Activated naive CD8-positive, alpha-beta T cell treated with anti-CD3 and anti-CD28 coated beads, Interleukin-2, amount 50 U/mL, for 24 hours (primary cell): Measurements from ENCODE around the gene MFSD11.
A peak's percentile ranks its signal among the peaks of the same experiment; 100 is the strongest.
"Not testable (repeated sequence)": the region's sequence is repeated elsewhere in the genome, so short reads cannot be mapped to it uniquely, and the experiment has no call there.

ENCODE experiments used
- ATAC-seq: fragments of 150-1000 bp; cut with Tn5 transposase; one replicate; pipeline ENCODE4 v1.10.0; 2021
- DNase-seq: peaks from one replicate; pipeline ENCODE4 v3.0.0; 2021
- H3K27ac Mint-ChIP-seq: one replicate; pipeline ENCODE4 v1.8.0; 2021; ENCODE audit warnings: mild to moderate bottlenecking, mixed read lengths
- H3K27me3 Mint-ChIP-seq: one replicate; pipeline ENCODE4 v1.8.0; 2021; ENCODE audit warnings: mixed read lengths
- H3K36me3 Mint-ChIP-seq: one replicate; pipeline ENCODE4 v1.8.0; 2021; ENCODE audit warnings: low read depth, mixed read lengths
- H3K4me1 Mint-ChIP-seq: one replicate; pipeline ENCODE4 v1.8.0; 2021; ENCODE audit warnings: mixed read lengths
- H3K4me3 Mint-ChIP-seq: one replicate; pipeline ENCODE4 v1.8.0; 2021; ENCODE audit warnings: mild to moderate bottlenecking, moderate library complexity, mixed read lengths
- H3K9me3 Mint-ChIP-seq: one replicate; pipeline ENCODE4 v1.8.0; 2021; ENCODE audit warnings: mixed read lengths

MFSD11 gene

DNA sequence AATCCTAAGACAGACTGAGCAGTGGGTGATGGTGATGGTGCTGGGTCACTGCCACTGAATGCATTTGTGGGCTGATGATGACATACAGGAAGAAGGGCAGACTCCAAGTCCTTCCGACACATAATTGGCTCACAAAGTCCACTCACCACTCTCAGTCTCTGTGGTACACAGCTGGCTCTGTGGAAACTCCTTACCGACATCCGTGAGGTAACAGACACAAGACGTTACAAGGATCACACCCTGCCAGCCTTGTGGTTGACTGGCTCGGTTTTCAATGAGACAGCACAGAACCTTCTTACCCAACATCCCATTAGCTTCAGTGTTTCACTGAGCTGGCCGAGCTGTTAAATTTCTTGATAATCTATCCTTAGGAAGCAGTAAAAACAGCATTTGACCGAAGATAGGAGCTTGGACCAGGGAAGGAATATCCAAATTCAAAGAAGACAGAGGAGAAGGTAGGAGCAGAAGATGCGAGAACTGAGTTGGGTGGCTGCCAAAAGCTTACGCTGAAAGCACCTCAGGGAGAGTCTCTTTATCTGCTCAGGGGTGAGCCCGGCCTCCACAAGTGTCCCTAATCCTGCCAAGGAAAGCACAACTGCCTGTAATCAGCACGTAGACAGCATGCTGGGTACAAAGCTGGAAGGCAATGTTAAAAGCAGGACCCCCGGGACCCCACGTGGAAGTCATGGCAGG is 21.6 kb upstream of the MFSD11 start:
- peak; percentile 94 for ATAC-seq
- H3K27me3 Mint-ChIP-seq: no peaks in the 10 kb centered on the region

DNA sequence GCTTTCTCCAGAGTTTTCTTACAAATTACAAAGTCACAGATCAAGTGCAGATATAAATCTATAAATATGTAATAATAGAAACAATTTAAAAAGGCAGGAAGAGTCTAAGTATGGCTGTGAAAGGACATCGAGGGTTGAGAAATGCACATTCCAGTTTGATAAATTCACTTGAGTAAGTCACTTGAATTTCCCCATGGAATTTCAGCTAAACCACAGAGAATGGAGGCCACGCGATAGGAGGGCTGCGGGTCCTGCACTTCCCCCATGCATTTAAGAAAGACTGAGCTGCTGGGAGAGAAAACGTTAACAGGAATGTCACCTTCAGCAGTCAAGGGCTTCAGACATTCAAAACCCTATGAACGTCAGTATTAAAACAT is 21.1 kb upstream of the MFSD11 start:
- Mint-ChIP-seq H3K27me3 (no peaks in the 10 kb centered on the region), H3K4me1 (peaks cover 62% of the 10 kb centered on the region), H3K27ac (peak overlapping the region; percentile 90), H3K4me3 (peak overlapping the region; percentile 58), H3K36me3 (peaks cover 62% of the 10 kb centered on the region), H3K9me3 (no peaks in the 10 kb centered on the region)
- ATAC-seq: no peak
- no peak for DNase-seq

More for the DNA sequence above, 21.6 kb upstream of the MFSD11 start:
- Mint-ChIP-seq H3K27ac (peak overlapping the region; percentile 90), H3K4me3 (peak overlapping the region; percentile 58), H3K4me1 (peaks cover 59% of the 10 kb centered on the region), H3K9me3 (no peaks in the 10 kb centered on the region), H3K36me3 (peaks cover 57% of the 10 kb centered on the region)
- peak; percentile 66 for DNase-seq

DNA sequence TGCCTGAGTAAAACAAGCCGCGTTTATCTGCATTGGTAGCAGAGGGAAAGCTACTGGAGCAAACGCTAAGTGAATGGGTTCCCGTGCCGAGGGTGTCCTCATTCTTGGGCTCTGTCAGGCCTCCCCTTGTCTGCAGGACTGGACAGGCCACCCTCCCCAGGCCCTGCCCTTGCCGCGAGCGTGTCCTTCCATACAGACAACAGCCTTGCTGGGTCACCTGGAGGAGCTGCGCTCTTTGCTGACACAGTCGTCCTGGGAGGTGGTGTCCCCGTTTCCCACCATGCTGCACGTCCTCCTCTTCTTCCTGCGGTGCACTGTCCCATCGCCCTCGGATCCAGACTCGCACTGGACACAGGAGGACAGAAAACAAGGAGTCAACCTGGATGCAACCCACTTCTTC is 19.4 kb upstream of the MFSD11 start:
- Mint-ChIP-seq H3K27ac (no peak overlapping the region), H3K36me3 (peaks cover 72% of the 10 kb centered on the region), H3K4me3 (no peak overlapping the region), H3K4me1 (peaks cover 68% of the 10 kb centered on the region), H3K9me3 (no peaks in the 10 kb centered on the region), H3K27me3 (no peaks in the 10 kb centered on the region)
- no peak for DNase-seq
- no peak for ATAC-seq

DNA sequence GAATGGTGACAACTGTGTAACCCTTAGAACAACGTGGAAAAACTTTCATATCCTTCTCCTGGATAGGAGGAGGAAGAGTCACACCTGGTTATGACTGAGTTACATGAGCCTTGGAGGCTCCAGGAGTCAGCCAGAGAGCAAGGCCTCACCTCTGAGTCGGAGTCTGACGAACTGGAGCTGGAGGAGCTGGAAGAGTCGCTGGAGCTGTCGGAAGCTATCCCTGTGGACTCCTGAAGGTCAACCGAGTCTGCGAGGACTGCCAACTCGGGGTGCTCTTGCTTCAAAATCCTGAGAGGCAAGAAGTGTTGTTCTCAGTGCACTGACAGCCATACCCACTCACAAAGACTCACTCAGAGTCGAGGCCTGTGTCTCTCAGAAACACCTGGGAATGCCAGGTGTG is 17.7 kb upstream of the MFSD11 start:
- Mint-ChIP-seq H3K27me3 (no peaks in the 10 kb centered on the region), H3K36me3 (peaks cover 81% of the 10 kb centered on the region), H3K27ac (no peak overlapping the region), H3K9me3 (no peaks in the 10 kb centered on the region), H3K4me1 (peaks cover 67% of the 10 kb centered on the region), H3K4me3 (no peak overlapping the region)
- no peak for ATAC-seq
- no peak for DNase-seq

DNA sequence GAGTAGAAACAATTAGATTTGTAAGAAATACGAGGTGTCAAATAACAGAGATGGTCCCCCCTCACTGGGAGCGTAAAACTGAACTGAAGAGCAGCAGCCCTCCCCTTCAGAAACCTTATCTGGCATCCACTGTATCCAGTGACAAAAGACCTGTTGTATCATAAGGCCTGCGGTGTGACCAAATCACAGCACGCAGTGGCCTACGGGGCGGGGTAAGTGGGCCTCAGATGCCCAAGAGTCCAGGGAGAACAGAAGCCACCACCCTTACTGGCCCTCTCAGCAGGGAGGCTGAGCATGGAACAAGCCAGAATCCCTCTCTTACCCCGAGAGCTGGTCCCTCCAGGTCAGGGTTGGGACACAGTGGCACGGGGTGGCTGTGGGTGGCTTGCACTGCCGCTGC is 17.0 kb upstream of the MFSD11 start:
- no peak for DNase-seq
- Mint-ChIP-seq H3K4me1 (peaks cover 66% of the 10 kb centered on the region), H3K9me3 (no peaks in the 10 kb centered on the region), H3K36me3 (peaks cover 81% of the 10 kb centered on the region), H3K27ac (no peak overlapping the region), H3K4me3 (no peak overlapping the region), H3K27me3 (no peaks in the 10 kb centered on the region)
- ATAC-seq: no peak

DNA sequence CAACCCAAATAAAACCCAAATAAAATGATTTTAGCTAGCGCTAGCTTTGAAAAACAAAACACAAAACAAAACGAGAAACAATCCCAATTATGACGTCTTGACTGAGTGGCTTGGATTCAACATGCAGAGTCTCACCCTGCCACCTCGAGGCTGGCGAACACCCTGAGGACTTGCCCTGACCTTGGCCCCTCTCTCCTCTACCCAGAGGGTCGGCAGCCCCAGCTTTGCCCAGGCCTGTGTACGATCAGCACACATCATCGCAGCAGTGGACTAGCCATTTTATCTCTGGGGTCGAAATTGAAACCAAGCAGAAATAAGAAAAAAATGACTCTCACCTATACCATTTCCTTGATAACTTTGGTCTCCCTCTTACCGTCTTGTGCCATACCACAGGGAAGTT is 16.5 kb upstream of the MFSD11 start:
- no peak for ATAC-seq
- no peak overlapping the region for H3K27ac Mint-ChIP-seq

DNA sequence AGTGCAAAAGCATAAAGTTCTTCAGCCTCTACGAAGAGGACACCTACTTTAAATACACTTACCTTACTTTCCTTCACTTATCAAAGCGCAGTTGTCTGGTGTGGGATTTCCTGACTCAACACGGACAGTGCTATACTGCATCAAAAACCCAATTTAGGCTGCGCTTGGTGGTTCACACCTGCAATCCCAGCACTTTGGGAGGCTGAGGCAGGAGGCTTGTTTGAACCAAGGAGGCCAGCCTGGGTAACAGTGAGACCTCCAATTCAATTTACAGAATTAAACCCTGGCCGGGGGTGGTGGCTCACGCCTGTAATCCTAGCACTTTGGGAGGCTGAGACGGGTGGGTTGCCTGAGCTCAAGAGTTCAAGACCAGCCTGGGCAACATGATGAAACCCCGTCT is 15.6 kb upstream of the MFSD11 start:
- Mint-ChIP-seq H3K4me3 (no peak overlapping the region), H3K27me3 (no peaks in the 10 kb centered on the region), H3K27ac (peak overlapping the region; percentile 69), H3K4me1 (peaks cover 52% of the 10 kb centered on the region), H3K9me3 (no peaks in the 10 kb centered on the region), H3K36me3 (peaks cover 76% of the 10 kb centered on the region)
- DNase-seq (no peak), ATAC-seq (no peak)

More for the DNA sequence above, 16.5 kb upstream of the MFSD11 start:
- peaks cover 78% of the 10 kb centered on the region for H3K36me3 Mint-ChIP-seq
- H3K9me3 Mint-ChIP-seq: no peaks in the 10 kb centered on the region
- H3K27me3 Mint-ChIP-seq: no peaks in the 10 kb centered on the region
- H3K4me3 Mint-ChIP-seq: no peak overlapping the region
- no peak for DNase-seq
- peaks cover 61% of the 10 kb centered on the region for H3K4me1 Mint-ChIP-seq

DNA sequence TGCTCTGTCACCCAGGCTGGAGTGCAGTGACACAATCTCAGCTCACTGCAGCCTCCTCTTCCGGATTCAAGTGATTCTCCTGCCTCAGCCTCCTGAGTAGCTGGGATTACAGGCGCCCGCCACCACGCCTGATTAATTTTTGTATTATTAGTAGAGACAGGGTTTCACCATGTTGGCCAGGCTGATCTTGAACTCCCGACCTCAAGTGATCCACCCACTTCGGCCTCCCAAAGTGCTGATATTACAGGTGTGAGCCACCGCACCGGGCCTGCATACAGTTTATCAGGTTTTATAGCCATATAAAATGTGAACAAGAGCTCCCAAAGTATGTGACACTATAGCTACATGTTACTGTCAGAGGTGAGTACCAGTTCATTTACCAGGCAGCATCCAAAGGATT is 14.9 kb upstream of the MFSD11 start:
- H3K27me3 Mint-ChIP-seq, H3K4me3 Mint-ChIP-seq, H3K9me3 Mint-ChIP-seq, DNase-seq, ATAC-seq, H3K27ac Mint-ChIP-seq: not testable (repeated sequence)
- H3K36me3 Mint-ChIP-seq: peaks cover 81% of the 10 kb centered on the region
- H3K4me1 Mint-ChIP-seq: peaks cover 55% of the 10 kb centered on the region

DNA sequence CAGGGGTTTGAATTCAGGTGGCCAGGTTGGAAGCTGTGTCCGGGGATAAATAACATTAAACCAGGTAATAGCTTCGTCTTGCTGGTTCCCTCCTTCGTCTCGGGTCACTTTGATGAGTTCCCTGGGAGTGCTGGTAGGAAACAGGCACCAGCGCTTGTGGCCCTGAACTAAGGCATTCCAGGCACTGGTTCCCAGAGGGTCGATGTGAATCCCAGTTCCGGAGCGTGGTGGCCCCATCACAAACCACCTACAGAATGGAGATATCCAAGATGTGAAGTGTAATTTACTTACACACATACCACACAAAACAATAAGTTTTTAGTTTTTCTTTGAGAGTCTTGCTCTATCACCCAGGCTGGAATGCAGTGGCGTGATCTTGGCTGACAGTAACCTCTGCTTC is 14.1 kb upstream of the MFSD11 start:
- Mint-ChIP-seq H3K4me1 (peaks cover 57% of the 10 kb centered on the region), H3K4me3 (peak overlapping the region; percentile 96), H3K9me3 (no peaks in the 10 kb centered on the region), H3K27me3 (no peaks in the 10 kb centered on the region), H3K36me3 (peaks cover 74% of the 10 kb centered on the region), H3K27ac (no peak overlapping the region)
- no peak for DNase-seq
- ATAC-seq: no peak

DNA sequence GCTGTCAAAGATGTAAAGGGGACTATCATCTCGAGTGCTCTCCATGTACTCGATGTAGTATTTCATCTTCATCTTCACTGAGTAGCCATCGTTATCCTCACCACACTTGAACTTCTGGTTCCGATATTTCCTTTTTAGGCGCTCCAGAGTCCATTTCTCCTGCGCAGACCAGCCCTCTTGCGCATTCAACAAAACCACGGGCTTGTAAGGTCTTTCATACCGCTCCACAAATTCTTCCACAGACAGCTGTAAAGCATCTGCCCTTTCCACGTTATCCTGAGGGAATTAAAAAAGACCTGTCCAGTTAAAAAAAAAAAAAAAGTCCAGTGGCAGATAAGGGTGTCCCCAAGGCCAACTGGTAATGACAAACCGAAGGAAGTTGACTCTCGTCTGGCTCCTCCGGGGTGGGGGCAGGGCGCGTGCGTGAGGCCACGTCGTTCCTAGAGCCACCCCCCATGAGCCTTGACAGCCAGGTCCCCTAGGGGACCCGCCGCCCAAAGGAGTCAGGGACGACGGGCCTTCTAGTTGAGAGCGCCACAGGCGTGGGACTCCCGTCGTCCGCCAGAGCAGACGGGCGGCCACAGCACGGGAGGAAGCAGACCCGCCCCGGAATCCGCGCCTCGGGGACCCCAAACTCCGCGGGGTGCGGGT is 12.2 kb upstream of the MFSD11 start:
- Mint-ChIP-seq H3K4me1 (peaks cover 68% of the 10 kb centered on the region), H3K36me3 (peaks cover 71% of the 10 kb centered on the region), H3K27ac (peak overlapping the region; percentile 92), H3K27me3 (no peaks in the 10 kb centered on the region), H3K9me3 (no peaks in the 10 kb centered on the region), H3K4me3 (peak overlapping the region; percentile 96)
- ATAC-seq: peak; percentile 41
- peak; percentile 84 for DNase-seq

DNA sequence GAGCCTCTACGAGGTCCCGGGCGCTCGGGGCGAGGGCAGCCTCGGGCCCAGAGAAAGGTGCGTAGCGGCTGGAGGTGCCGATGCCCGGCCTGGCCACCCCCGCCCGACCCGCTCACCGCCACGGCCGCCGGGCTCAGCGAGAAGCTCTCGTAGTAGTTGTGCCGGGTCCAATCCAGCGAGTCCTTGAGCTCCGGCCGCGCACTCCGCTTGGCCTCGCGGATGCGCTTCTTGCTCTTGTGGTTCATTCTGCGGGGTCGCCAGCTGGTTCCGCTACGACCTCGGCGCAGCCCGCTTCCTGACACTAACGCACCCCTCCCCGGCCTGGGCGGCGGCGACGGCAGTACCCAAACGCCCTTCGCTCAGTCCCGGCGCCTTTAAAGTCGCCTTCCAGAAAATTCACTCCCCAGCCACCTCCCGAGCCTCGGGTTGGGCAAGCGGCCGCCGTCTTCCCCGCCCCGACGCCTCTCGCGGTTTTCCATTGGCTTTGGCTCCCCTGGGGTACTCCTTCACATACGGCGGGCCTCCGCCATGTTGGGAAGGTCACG is 11.6 kb upstream of the MFSD11 start, which contains the start of gene JMJD6:
Gene JMJD6 (minus strand): TSS at position 376 of the 545 bp plus-strand sequence. CDS start 131 bp downstream, at position 245.
- peak within 1 kb of the TSS; percentile 96 for H3K4me3 Mint-ChIP-seq
- peaks cover 69% of the 10 kb centered on the region for H3K36me3 Mint-ChIP-seq
- ATAC-seq (peak; percentile 89), DNase-seq (peak; percentile 94)
- peaks cover 66% of the 10 kb centered on the region for H3K4me1 Mint-ChIP-seq
- H3K27me3 Mint-ChIP-seq: no peaks in the 10 kb centered on the region
- H3K9me3 Mint-ChIP-seq: no peaks in the 10 kb centered on the region
- peak within 1 kb of the TSS; percentile 92 for H3K27ac Mint-ChIP-seq

DNA sequence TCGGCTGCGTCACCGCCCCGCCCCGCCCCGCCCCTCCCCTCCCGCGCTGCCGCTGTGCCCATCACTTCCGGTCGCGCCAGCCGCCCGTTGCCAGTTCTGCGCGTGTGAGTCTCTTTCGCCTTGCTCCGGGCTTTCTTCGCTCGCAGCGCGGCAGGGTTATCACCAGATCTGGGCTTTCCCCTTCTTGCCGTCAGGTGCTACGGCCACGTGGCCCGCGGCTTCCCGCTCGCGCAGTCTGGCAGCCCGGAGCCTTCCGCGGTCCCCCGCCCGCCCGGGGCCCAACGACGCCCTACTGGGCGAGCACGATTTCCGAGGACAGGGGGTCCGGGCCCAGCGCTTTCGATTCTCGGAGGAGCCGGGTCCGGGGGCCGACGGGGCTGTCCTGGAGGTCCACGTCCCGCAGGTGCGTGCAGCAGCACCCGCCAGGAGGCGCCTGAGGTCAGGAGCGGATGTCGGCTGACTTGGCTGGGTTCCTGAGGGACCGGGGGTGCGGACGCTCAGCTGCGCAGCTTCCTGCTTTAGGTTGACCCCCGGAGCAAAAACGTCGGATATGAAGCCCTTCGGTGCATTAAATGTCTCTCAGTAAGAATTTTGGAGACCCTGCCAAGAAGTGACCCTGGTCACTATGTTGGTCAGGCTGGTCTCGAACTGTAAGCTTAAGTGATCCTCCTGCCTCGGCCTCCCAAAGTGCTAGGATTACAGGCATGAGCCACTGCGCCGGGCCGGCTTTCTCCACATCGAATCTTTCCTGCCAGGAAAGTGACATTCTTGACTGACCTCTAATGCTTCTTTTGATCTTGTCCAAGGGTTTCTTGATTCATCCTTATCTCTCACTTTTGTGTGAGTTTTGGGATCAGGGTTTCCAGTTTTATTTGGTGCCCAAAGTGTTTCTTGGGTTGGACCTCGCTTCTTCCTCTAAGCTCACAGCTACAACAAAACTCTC is 10.9 kb upstream of the MFSD11 start, which contains the start of gene METTL23:
Gene METTL23 (plus strand): TSS at position 64 of the 943 bp plus-strand sequence. CDS start 2,872 bp downstream, outside the sequence.
- H3K36me3 Mint-ChIP-seq: peaks cover 68% of the 10 kb centered on the region
- peak within 1 kb of the TSS; percentile 96 for H3K4me3 Mint-ChIP-seq
- H3K27ac Mint-ChIP-seq: peak within 1 kb of the TSS; percentile 92

DNA sequence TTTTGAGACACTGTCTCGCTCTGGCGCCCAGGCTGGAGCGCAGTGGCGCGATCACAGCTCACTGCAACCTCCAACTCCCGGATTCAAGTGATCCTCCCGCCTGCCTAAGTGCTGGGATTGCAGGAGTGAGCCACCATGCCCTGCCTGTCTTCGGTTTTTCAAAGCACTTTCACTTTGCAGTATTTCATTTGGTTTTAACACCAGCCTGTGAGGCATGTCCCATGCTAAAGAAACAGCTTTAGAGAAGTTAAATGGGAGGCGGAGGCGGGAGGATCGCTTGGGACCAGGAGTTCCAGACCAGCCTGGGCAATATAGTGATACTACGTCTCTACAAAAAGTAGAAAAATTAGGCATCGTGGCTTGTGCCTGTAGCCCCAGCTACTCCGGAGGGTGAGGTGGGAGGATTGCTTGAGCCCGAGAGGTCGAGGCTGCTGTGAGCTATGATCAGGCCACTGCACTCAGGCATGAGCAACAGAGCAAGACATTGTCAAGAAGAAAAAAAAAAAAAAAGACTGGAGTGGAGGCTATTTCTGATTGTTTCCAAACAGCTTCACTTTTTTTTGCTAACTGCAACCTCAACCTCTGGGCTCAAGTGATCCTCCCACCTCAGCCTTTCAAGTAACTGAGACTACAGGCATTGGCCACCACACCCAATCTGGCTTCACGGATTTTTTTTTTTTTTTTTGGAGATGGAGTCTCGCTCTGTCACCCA is 10.0 kb upstream of the MFSD11 start:
- DNase-seq: no peak
- Mint-ChIP-seq H3K4me3 (peak overlapping the region; percentile 96), H3K36me3 (peaks cover 65% of the 10 kb centered on the region), H3K27ac (peak overlapping the region; percentile 92), H3K9me3 (no peaks in the 10 kb centered on the region), H3K27me3 (no peaks in the 10 kb centered on the region), H3K4me1 (peaks cover 70% of the 10 kb centered on the region)
- no peak for ATAC-seq

More for the DNA sequence above, 10.9 kb upstream of the MFSD11 start, which contains the start of gene METTL23:
- Mint-ChIP-seq H3K27me3 (no peaks in the 10 kb centered on the region), H3K4me1 (peaks cover 65% of the 10 kb centered on the region), H3K9me3 (no peaks in the 10 kb centered on the region)
- ATAC-seq: peak; percentile 47
- DNase-seq: peak; percentile 86
